HL-60 (cell line): ENCODE results near the gene LTBR.

Source experiments
- DNase-seq, 2 experiments: peaks; one replicate each; pipeline ENCODE4 v3.0.0-alpha.2; 2010 to 2020; ENCODE audit warnings: low read depth in 1 of 2, low spot score in 1 of 2
- H3K27ac ChIP-seq: fragments of 250-450 bp; sonication (Bioruptor Pico); replicated peaks from 2 replicates; pipeline ENCODE4 v1.5.1; 2020; ENCODE audit warnings: mild to moderate bottlenecking, moderate library complexity
- H3K27me3 ChIP-seq: fragments of 250-450 bp; sonication (Bioruptor Pico); 2 replicates; pipeline ENCODE4 v1.5.1; 2021; ENCODE audit warnings: mild to moderate bottlenecking, moderate library complexity; ENCODE audit not compliant: insufficient read depth, poor library complexity, severe bottlenecking
- H3K4me3 ChIP-seq: replicated peaks from 2 replicates; pipeline ENCODE4 v1.5.1; 2011; ENCODE audit warnings: mild to moderate bottlenecking, control low read depth, low read length; ENCODE audit not compliant: insufficient read depth
- GABPA ChIP-seq: IDR thresholded peaks from 2 replicates; pipeline ENCODE4 v1.6.1; 2012; ENCODE audit warnings: low read depth
- POLR2AphosphoS5 ChIP-seq: IDR thresholded peaks from 2 replicates; pipeline ENCODE4 v1.6.1; 2012; ENCODE audit warnings: low read depth
- REST ChIP-seq: IDR thresholded peaks from 2 replicates; pipeline ENCODE4 v1.6.1; 2012; ENCODE audit warnings: low read depth; ENCODE audit not compliant: insufficient replicate concordance
- SPI1 ChIP-seq: IDR thresholded peaks from 2 replicates; pipeline ENCODE4 v1.6.1; 2012; ENCODE audit warnings: low read depth, mild to moderate bottlenecking, borderline replicate concordance
- TF ChIP-seq, protein P1 (sequence below): IDR thresholded peaks from one replicate; pipeline ENCODE4 v1.5.1; 2011; ENCODE audit warnings: low read length, control low read depth, inconsistent platforms; ENCODE audit not compliant: insufficient read depth

LTBR gene

GRCh38 chr12:6370576-6370935, 13.4 kb upstream of the LTBR start:
- no peak overlapping the region for H3K4me3 ChIP-seq
- no peak overlapping the region for H3K27ac ChIP-seq
- DNase-seq, result no peak
- no peaks in the 10 kb centered on the region for H3K27me3 ChIP-seq
- no peak for TF ChIP-seq SPI1
- TF ChIP-seq REST, result no peak
- TF ChIP-seq, protein P1, sequence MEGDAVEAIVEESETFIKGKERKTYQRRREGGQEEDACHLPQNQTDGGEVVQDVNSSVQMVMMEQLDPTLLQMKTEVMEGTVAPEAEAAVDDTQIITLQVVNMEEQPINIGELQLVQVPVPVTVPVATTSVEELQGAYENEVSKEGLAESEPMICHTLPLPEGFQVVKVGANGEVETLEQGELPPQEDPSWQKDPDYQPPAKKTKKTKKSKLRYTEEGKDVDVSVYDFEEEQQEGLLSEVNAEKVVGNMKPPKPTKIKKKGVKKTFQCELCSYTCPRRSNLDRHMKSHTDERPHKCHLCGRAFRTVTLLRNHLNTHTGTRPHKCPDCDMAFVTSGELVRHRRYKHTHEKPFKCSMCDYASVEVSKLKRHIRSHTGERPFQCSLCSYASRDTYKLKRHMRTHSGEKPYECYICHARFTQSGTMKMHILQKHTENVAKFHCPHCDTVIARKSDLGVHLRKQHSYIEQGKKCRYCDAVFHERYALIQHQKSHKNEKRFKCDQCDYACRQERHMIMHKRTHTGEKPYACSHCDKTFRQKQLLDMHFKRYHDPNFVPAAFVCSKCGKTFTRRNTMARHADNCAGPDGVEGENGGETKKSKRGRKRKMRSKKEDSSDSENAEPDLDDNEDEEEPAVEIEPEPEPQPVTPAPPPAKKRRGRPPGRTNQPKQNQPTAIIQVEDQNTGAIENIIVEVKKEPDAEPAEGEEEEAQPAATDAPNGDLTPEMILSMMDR, result no peak
- TF ChIP-seq GABPA, result no peak
- no peak for TF ChIP-seq POLR2AphosphoS5

DNA sequence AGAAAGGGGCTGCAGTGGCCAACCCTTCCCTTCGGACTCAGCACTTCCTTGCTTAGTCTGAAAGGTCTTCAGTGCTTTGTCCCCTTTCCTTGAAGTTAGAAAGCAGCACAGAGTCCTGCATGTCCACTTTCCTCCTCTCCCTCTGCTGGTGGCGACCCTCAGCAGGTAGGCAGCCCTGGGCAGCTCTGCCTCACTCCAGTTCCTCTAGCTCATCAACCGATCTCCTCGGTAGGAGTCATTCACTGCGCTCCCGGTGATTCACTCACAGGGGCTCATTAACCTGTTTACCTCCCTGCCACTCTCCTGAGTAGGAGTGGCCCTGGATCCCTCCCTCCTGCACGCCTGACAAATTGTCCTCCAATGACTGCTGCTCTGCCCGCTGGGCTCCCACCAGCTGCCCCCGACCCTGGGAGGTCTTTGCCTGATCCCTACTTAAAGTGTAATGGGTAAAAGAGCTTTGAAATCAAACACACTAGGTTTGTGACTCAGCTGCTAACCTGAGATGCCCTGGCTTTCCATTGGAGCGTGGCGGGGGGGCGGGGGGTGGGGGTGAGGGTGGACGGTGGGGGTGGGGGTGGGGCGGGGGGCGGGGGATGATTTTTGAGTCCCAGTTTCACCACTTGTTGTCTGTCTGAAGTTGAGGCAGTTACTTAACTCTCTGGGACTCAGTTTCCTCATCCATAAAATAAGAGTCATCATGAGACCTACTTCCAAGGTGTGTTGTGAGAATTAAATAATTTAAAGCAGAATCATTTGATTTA, 12.8 kb upstream of the LTBR start:
- H3K27ac ChIP-seq, result no peak overlapping the region
- TF ChIP-seq POLR2AphosphoS5, result no peak
- no peak for TF ChIP-seq SPI1
- TF ChIP-seq, protein P1, result no peak
- no peak for TF ChIP-seq REST
- TF ChIP-seq GABPA, result no peak
- no peak overlapping the region for H3K4me3 ChIP-seq

DNA sequence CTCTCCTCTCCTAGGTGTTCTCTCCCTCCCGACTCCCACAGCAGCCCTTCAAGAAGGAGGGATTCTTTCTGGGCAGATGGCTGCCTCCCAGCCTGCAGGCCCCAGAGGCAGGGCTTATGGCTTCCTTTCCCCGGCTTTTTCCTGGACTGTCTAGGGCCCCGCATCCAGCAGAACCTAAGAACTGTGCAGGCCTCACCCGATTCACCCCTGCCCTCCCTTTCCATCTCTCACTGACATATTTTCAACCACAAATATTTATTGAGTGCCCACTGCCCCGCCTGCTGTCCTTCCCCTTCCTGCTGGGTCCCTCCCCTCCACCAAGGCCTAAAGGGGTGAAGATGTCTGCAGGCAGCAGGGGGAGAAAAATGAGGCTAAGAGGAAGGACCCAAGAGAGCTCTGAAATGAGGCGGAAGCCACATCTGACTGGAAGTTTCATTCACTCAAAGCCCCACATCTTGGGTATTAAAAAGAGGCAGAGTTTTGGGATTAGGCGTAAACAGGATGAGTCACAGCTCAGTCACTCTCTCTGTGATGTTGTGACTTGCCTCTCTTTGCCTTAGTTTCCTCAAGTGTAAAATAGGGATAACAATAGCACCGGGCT, 11.5 kb upstream of the LTBR start:
- peak in 1 of 2 experiments; percentile 34 for DNase-seq
- TF ChIP-seq POLR2AphosphoS5, result no peak
- Histone ChIP-seq H3K27ac (no peak overlapping the region), H3K27me3 (no peaks in the 10 kb centered on the region), H3K4me3 (no peak overlapping the region)

More for the DNA sequence above, 12.8 kb upstream of the LTBR start:
- H3K27me3 ChIP-seq, result no peaks in the 10 kb centered on the region
- no peak for DNase-seq

- H3K4me3 ChIP-seq, result no peak overlapping the region
- H3K27ac ChIP-seq, result no peak overlapping the region
- no peaks in the 10 kb centered on the region for H3K27me3 ChIP-seq
- no peak for DNase-seq
- TF ChIP-seq POLR2AphosphoS5, result no peak
- TF ChIP-seq SPI1, result no peak
- TF ChIP-seq, protein P1, result no peak
- TF ChIP-seq REST, result no peak
- TF ChIP-seq GABPA, result no peak
Measured at GRCh38 chr12:6373022-6373787, 10.8 kb upstream of the LTBR start.
